ENCODE results near the gene RABGAP1L.
A peak's percentile ranks its signal among the peaks of the same experiment; 100 is the strongest.

The RABGAP1L gene

GRCh38 chr1:174768516-174768915 lies 609.2 kb downstream of the RABGAP1L start:
- FAIRE-seq (no peak), DNase-seq (ENCODE audit: insufficient read length) (no peak)
- no peak for TF ChIP-seq POLR2A (IDR thresholded peaks at IDR 0.05; ENCODE audit: low read depth, low read length)
- TF ChIP-seq TAF1 (IDR thresholded peaks at IDR 0.05; ENCODE audit: borderline replicate concordance, low read depth, low read length), result no peak
- TF ChIP-seq POLR2AphosphoS5 (IDR thresholded peaks at IDR 0.05; ENCODE audit: low read depth, low read length), result no peak

GRCh38 chr1:174768949-174769348 lies 609.6 kb downstream of the RABGAP1L start:
- FAIRE-seq, result peak; percentile 44
- no peak for DNase-seq (ENCODE audit: insufficient read length)
- TF ChIP-seq POLR2A (IDR thresholded peaks at IDR 0.05; ENCODE audit: low read depth, low read length) (no peak), POLR2AphosphoS5 (IDR thresholded peaks at IDR 0.05; ENCODE audit: low read depth, low read length) (no peak), TAF1 (IDR thresholded peaks at IDR 0.05; ENCODE audit: borderline replicate concordance, low read depth, low read length) (no peak)

- no peak for DNase-seq (ENCODE audit: insufficient read length)
- FAIRE-seq, result peak; percentile 74
- TF ChIP-seq POLR2AphosphoS5 (IDR thresholded peaks at IDR 0.05; ENCODE audit: low read depth, low read length) (no peak), POLR2A (IDR thresholded peaks at IDR 0.05; ENCODE audit: low read depth, low read length) (no peak), TAF1 (IDR thresholded peaks at IDR 0.05; ENCODE audit: borderline replicate concordance, low read depth, low read length) (no peak)
Observed at GRCh38 chr1:174769961-174770549, 610.7 kb downstream of the RABGAP1L start.

- FAIRE-seq (no peak), DNase-seq (ENCODE audit: insufficient read length) (no peak)
- no peak for TF ChIP-seq POLR2AphosphoS5 (IDR thresholded peaks at IDR 0.05; ENCODE audit: low read depth, low read length)
- no peak for TF ChIP-seq TAF1 (IDR thresholded peaks at IDR 0.05; ENCODE audit: borderline replicate concordance, low read depth, low read length)
- no peak for TF ChIP-seq POLR2A (IDR thresholded peaks at IDR 0.05; ENCODE audit: low read depth, low read length)
Observed at GRCh38 chr1:174775621-174776020, 616.3 kb downstream of the RABGAP1L start.

- no peak for TF ChIP-seq TAF1 (IDR thresholded peaks at IDR 0.05; ENCODE audit: borderline replicate concordance, low read depth, low read length)
- TF ChIP-seq POLR2A (IDR thresholded peaks at IDR 0.05; ENCODE audit: low read depth, low read length), result no peak
- TF ChIP-seq POLR2AphosphoS5 (IDR thresholded peaks at IDR 0.05; ENCODE audit: low read depth, low read length), result no peak
Observed at GRCh38 chr1:174777262-174777661, 617.9 kb downstream of the RABGAP1L start.

GRCh38 chr1:174785510-174785909 lies 626.2 kb downstream of the RABGAP1L start:
- FAIRE-seq, result no peak
- no peak for TF ChIP-seq POLR2A (IDR thresholded peaks at IDR 0.05; ENCODE audit: low read depth, low read length)
- no peak for TF ChIP-seq TAF1 (IDR thresholded peaks at IDR 0.05; ENCODE audit: borderline replicate concordance, low read depth, low read length)
- TF ChIP-seq POLR2AphosphoS5 (IDR thresholded peaks at IDR 0.05; ENCODE audit: low read depth, low read length), result no peak

More at GRCh38 chr1:174777262-174777661, 617.9 kb downstream of the RABGAP1L start:
- FAIRE-seq (no peak), DNase-seq (ENCODE audit: insufficient read length) (no peak)

GRCh38 chr1:174786358-174786757 lies 627.0 kb downstream of the RABGAP1L start:
- FAIRE-seq (no peak), DNase-seq (ENCODE audit: insufficient read length) (no peak)
- TF ChIP-seq POLR2AphosphoS5 (IDR thresholded peaks at IDR 0.05; ENCODE audit: low read depth, low read length) (no peak), POLR2A (IDR thresholded peaks at IDR 0.05; ENCODE audit: low read depth, low read length) (no peak), TAF1 (IDR thresholded peaks at IDR 0.05; ENCODE audit: borderline replicate concordance, low read depth, low read length) (no peak)

More at GRCh38 chr1:174785510-174785909, 626.2 kb downstream of the RABGAP1L start:
- no peak for DNase-seq (ENCODE audit: insufficient read length)

- FAIRE-seq, result peak; percentile 24
- peak; percentile 19 for DNase-seq (ENCODE audit: insufficient read length)
- TF ChIP-seq POLR2A (IDR thresholded peaks at IDR 0.05; ENCODE audit: low read depth, low read length) (no peak), TAF1 (IDR thresholded peaks at IDR 0.05; ENCODE audit: borderline replicate concordance, low read depth, low read length) (no peak)
Observed at GRCh38 chr1:174786760-174787159, 627.4 kb downstream of the RABGAP1L start.

GRCh38 chr1:174788981-174789380 lies 629.7 kb downstream of the RABGAP1L start:
- no peak for DNase-seq (ENCODE audit: insufficient read length)
- no peak for FAIRE-seq
- no peak for TF ChIP-seq POLR2AphosphoS5 (IDR thresholded peaks at IDR 0.05; ENCODE audit: low read depth, low read length)
- TF ChIP-seq TAF1 (IDR thresholded peaks at IDR 0.05; ENCODE audit: borderline replicate concordance, low read depth, low read length), result no peak
- TF ChIP-seq POLR2A (IDR thresholded peaks at IDR 0.05; ENCODE audit: low read depth, low read length), result no peak

- DNase-seq (ENCODE audit: insufficient read length) (no peak), FAIRE-seq (peak; percentile 57)
- TF ChIP-seq POLR2A (IDR thresholded peaks at IDR 0.05; ENCODE audit: low read depth, low read length) (no peak), POLR2AphosphoS5 (IDR thresholded peaks at IDR 0.05; ENCODE audit: low read depth, low read length) (no peak), TAF1 (IDR thresholded peaks at IDR 0.05; ENCODE audit: borderline replicate concordance, low read depth, low read length) (no peak)
Observed at GRCh38 chr1:174789399-174789798, 630.1 kb downstream of the RABGAP1L start.

GRCh38 chr1:174791863-174792262 lies 632.5 kb downstream of the RABGAP1L start:
- DNase-seq (ENCODE audit: insufficient read length), result no peak
- TF ChIP-seq POLR2AphosphoS5 (IDR thresholded peaks at IDR 0.05; ENCODE audit: low read depth, low read length) (no peak), TAF1 (IDR thresholded peaks at IDR 0.05; ENCODE audit: borderline replicate concordance, low read depth, low read length) (no peak), POLR2A (IDR thresholded peaks at IDR 0.05; ENCODE audit: low read depth, low read length) (no peak)
- no peak for FAIRE-seq

- FAIRE-seq, result no peak
- TF ChIP-seq TAF1 (IDR thresholded peaks at IDR 0.05; ENCODE audit: borderline replicate concordance, low read depth, low read length) (no peak), POLR2AphosphoS5 (IDR thresholded peaks at IDR 0.05; ENCODE audit: low read depth, low read length) (no peak), POLR2A (IDR thresholded peaks at IDR 0.05; ENCODE audit: low read depth, low read length) (no peak)
- no peak for DNase-seq (ENCODE audit: insufficient read length)
Observed at GRCh38 chr1:174794861-174795260, 635.5 kb downstream of the RABGAP1L start.

Measured in GM12892 (cell line).